AML-193 (cell line): ENCODE results near the gene ITGBL1.

Experiments
- DNase-seq, 2 experiments: peaks; one replicate each; lab custom pipeline; 2025; lab: John Stamatoyannopoulos, UW

The ITGBL1 gene

DNA sequence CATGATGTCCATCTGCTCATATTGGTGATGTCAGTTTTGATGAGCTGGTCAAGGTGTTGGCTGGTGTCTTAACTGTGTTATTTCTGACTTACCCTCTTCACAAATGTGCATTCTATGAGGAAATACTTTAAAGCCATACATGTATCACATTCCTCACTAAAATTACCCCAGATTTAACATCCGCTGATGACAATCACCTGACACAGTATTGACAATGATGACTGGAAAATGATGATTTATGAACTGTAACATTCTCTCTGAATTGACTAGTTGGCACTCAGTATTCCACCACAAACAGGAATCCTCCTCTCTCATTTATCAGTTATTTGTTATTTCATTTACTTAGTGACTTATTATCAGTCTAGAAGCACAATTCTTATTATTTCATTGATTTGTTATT is 117.3 kb downstream of the ITGBL1 start:
- no peak for DNase-seq

DNA sequence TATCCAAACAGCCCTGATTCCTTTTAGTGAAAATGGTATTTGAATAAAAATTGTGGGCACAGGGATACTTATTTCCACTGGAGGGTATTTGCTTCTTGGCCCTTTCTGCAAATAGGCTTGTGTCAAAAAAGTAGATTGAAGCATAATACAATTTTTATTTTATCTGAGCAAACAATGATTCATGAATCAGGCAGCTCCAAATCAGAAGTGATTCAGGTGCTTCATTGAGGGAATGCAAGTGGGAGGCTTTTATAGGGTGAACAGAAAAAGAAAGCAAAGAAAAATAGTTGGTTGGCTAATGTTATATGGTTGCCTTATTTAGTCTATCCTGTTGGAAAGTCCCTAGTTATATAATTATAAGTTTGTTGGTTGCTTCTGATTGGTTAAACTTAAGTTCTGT is 117.9 kb downstream of the ITGBL1 start:
- no peak for DNase-seq

DNA sequence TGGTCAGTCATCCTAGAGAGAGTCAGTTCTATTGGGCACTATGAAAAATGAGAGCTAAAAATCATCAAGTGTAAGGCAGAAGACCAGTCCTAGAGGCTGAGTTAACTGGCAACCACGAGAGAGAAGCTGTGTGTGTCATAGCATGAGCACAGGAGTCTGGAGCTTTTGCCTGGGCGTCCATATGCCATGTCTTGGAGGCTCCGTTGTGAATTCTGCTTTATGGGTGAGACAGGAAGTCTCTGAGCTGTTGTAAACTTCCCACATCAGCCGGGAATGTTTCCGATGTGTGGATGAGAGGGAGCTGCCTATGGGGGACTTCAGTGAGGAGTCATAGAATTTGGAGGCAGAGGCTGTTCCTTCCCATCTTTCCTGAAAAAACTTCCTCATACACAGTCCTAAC is 120.0 kb downstream of the ITGBL1 start:
- DNase-seq: no peak

DNA sequence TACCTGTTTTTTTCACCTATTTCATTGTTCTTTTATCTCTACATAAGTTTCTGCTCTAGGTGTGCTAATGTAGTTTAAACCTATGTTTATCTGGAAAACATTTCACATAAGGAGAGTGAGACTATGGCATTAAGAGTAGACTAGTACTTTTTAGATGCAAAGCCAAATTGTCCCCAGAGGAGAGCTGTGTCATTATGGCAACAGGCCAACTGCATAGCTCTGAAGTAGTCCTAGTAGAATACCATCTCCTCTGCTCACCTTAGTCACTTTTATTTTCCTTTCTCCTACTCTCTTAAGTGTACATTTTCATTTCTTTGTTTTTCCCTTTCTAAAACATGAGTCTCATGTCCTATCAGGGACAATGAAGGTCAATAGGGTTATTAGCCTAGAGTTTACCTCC is 123.1 kb downstream of the ITGBL1 start:
- no peak for DNase-seq

DNA sequence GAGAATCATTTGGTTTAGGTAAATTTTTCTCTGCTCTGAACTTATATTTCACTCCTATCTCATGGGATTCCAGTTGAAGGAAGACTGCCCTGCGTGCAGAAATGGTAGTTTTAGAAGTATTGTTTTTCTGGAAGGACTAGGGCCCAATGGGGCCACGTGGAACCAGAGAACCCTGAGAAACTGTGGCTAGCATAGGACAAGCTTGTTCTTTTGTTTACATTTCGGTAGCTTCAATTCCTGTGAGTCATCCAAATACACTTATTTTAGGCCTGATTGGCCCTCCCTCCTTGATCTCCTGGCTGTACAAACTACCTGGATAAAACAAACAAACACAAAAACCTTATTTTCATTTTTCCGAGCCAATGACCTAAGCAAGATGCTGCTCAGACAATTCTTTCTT is 124.0 kb downstream of the ITGBL1 start:
- no peak for DNase-seq

DNA sequence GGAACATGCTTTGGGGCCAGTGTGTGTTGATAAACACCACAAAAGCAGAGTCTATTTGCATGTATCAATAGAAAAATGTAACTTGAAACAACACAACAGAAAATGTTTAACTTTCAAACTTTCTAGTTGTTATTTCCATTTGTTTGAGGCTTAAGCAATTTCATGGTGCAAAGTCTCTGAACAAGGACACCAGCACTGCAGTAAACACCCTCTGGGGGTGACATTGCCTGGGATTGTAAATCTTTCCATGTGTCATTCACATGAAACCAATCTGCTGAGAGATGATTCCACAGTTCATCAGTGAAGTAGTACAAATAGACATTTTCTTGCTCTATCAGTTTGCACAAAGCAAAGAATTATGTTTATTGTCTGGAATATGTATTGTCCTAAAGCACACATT is 124.5 kb downstream of the ITGBL1 start:
- no peak for DNase-seq

DNA sequence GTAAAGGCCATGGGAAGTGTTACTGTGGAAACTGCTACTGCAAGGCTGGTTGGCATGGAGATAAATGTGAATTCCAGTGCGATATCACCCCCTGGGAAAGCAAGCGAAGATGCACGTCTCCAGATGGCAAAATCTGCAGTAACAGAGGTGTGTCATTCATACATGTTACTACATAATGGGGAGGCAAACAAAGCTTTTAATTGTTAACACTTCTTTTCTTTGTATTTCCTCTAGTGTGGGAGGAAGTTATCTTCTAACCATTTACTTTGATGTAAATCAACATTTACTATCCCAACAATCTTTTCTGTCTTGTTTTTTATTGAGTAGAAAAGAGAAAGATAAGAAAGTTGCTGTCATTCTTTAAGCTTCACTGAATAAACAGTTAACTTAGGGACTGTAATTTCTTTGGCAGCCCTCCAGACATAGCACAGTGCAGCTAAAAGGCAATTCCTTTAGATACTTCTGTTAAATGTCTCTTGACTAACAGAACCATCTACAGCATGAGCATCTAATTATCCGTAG is 126.9 kb downstream of the ITGBL1 start:
- DNase-seq: no peak

DNA sequence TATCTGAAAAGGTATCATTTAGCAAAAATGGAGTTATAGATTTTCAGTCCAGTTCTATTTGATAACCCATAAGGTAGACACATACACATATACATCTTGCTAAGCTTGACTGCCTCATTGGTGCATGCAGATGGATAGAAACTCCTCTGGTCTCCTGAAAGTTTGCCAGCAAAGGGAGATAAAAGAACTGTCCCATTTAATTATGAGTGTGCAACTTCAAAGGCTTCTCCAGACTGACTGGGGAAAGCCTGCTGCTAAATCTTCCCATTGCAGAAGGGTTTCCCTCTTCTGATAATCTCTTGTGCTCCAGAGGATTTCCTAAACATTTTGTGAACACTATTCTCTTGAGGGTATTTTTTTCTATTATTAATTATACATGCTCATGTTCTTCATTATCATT is 131.9 kb downstream of the ITGBL1 start:
- no peak for DNase-seq

DNA sequence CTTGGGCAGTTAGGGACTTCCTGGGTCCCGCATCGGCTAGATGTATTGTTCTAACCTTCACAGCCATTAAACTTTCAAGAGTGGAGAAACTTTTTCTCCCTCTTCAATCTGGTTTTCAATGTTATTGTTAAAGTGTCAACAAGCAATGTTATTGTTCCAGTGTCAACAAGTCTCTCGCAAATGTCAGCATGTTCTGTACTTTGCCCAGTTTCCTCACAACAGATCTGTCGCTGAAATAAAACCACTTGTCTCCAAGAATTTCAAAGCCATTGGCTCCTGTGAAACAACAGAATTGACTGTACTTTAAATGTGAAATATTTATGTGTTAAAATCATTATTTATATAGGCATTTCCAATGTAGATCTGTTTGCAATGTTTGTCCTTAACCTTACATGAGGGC is 138.0 kb downstream of the ITGBL1 start:
- no peak for DNase-seq

DNA sequence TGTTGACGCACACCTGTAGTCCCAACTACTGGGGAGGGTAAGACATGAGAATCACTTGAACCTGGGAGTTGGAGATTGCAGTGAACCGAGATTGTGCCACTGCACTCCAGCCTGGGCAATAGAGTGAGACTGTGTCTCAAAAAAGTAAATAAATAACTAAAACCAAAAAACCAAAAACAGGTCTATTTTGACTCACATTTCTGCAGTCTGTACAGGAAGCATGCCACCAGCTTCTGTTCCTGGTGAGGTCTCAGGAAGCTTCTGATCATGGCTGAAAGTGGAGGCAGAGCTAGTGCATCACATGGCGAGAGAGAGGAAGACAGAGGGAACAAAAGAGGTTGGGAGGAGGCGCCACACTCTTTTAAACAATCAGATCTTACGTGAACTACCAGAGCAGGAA is 142.5 kb downstream of the ITGBL1 start:
- DNase-seq: no peak

DNA sequence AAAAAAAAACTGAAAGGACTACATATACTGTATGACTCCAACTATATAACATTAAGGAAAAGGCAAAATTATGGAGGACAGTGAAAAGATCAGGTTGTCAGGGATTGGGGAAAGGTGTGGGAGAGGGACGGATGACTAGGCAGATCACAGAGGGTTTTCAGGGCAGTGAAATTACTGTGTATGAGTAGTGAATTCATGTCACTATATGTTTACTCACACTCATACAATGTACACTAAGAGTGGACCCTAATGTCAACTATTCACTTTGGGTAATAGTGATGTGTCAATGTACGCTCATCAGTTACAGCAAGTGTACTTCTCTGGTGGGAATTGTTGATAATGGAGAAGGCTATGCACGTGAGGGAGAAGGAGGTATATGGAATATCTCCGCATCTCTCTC is 144.3 kb downstream of the ITGBL1 start:
- DNase-seq: no peak

DNA sequence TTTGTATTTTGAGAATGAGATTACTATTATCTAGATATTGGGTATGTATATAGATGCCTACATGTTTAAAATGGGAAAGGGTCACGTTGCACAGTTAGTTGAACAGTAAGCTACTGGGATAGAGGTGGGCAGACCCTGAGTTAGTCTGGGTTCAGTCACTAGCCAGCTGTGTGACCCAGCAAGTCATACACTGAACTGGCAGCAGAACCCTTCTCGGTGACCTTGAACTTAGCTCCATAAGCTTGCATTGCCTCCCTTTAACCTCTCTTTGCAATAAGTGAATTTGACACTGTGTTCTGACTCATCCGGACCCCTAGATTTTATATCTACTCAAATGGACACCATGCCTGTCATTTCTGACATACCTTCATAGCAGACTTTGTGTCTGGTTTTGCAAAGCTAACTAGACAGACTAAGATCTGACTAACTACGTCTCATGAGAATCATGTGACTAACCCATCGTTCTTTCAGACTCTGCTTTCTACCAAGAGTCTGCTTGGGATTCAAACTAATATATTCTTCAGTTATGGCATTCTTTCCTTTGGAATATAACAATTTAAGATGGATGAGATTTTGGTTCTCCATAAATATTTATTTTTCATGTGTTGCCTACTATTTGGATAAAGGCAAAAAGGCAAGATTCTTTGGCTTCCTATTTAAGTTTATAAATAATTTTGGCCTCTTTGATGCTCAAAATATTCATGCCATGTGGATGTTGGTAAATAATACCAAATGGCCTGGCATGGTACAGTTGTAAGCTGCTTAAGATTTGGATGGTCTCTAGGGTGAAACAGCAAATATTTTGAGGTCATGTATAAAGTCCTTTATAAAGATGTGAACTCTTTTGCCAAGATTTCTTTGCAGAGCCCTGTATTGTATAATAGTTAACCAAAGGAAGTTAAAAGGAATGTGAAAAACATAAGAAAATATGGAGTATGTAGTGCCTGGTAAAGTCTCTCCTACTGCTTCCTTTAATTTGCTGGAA is 159.3 kb downstream of the ITGBL1 start:
- no peak for DNase-seq

DNA sequence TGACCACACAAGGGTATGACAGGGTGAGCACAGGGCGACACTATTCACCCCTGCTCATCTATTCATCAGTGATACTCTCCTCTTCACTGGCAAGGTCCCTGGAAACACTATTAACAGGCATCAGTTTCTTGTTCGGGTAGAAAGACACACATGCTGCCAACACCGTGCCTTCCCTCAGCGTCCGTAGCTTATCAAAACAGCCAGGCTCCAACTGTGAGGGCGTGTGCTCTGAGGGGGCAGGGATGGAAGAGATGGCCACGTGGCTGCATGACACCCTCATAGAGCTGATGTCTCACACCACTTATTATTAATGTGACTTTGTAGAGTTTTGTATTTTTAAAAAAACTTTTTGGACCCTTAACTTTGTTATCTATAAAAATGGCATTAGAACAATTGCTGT is 160.3 kb downstream of the ITGBL1 start:
- no peak for DNase-seq

DNA sequence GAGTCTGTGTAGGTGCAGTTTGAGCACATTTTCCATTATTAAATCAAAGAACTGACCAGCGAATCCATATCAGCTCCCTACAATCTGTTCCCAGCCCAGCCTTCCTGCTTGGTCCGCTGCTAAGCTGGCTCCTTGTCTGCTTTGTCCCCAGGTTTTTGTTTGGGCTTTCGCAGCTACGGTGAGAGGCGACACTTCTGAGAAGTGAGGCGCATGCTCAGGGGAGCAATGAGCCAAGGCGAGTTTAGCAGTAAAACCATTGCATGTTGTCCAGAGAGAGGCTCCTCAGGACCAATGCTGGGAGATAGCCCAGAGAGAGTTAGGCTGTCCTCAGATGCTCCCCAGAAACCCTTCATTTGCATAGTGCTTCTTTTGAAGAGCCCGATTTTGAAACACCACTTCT is 162.0 kb downstream of the ITGBL1 start:
- no peak for DNase-seq

DNA sequence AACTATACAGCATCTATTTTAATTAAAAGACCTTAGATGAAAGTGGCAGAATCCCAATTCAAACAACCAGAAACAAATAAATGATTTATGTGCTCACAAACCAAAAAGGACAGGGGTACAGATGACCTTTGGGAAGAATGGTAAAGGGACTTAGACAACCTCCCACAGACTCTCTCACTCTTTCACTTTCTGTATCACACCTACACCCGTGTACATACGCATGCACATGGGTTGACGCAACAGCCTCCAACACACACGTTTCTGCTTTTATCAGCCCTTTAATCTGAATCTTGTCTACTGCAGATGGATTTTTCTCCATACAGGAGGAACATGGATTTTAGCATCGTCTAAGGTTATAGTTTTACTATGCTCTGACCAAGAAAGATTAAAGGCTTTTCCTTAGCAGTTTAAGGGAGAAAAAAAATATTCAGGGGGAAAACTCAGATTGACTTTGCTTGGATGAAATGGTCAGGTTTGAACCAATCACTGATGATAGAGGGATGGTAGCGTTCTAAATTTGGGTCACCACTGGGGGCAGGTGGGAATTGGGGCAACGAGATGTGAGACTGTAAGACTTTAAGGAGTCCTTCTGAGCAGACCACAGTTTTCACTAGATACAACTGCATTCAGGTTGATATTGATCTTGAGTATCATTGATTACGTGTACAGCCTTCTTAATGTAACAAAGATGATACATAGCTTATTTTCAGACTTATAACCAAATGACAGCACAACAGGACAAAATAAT is 166.1 kb downstream of the ITGBL1 start:
- no peak for DNase-seq

DNA sequence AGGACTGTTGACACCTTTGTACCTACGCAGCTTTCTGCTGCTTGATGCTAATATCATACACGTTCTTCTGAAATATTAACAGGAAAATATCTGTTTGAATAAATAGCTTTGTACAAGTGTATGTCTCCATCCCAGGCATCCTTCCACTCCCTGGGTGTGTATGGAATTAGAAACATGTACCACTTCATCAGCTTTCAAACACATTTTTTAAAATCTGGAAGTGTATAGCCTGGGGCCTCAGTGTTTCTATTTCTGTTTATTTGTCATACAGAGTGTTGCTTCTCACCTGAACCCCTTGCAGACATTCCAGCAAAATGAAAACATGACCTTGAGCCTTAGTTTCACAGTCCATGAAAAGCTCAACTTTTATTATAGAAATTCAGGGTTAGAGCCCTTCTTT is 168.6 kb downstream of the ITGBL1 start:
- DNase-seq: no peak

DNA sequence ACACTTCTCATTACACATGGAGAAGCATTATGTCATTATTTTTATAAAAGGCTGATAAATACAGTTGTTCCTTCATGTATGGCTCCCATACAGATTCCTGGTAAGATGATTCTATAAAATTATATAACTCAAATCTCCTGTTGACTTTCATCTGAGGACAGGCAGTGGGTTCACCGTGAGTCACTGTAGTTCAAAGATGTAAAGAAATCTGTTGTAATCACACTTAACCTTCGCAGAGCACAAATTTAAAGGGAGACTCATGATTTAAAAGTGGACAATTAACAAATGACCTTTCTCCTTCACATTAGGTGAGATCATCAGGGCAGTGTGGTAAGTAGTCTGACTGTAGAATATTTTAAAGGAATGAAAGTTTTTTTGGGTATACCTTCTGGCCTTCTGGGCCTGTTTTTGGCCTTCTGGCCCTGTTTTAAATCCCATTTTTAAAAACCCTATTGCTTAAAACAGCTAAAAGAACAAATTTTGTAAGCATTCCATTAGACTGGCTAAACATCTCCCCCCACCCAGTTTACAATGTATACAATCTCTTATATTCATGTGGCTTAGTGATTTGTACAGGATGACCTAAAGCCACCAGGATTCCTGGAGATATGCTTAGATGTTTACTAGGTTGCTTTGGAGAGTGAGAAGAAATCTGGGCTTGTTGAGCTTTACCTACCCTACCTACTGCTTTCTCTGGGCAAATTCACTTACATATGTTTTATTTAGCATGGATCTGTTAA is 171.2 kb downstream of the ITGBL1 start:
- no peak for DNase-seq

DNA sequence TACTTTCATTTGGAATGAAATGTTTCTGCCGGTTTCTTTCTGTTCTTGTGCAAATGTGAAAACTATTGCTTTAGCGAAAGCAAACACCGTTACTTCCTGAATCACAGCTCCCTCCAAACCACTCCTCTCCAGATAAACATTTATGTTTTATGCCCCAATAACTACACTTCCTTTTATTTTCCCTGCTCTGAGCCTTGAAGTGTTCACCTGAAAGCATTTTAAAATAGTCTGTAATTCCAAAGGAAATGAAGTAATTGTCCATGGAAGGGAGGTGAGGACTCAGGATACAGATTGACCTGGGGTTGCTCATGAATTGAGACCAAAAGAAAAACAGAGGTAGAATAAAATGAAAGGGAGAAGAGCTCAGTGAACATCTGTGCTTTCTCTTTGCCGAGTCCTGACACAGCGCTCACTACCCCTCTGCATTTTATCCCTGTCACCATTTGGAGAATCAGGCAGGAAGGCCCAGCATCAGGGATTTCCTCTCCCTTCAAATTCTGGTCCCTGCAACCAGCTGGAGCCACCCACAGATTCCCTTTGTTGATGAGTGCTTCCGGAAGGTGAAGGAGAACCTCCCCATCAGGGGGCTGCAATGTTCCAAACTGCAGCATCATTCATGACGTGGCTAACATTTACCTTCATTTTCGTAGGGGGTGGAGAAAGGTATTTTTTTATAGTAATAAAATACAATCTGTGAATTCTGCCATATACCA is 171.9 kb downstream of the ITGBL1 start:
- peak; percentile 6 to 19 for DNase-seq

DNA sequence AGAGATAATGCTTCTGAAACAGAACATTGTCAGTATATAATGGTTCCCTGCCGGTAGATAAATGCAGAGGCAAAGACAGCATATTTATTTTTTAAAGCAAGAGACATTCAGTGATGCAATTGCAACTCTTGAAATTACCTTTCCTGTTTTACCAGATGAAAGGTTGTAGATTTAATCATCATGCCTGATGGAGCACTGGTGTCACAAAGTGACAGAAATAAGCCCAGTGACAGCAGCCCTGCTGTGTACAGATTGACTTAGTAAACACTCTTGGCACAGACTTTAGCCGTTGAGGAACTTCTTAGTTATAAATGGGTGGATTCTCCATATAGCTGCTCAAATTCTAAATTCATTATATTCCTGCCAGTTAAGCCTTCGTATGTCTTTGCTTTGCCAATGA is 172.5 kb downstream of the ITGBL1 start:
- no peak for DNase-seq

DNA sequence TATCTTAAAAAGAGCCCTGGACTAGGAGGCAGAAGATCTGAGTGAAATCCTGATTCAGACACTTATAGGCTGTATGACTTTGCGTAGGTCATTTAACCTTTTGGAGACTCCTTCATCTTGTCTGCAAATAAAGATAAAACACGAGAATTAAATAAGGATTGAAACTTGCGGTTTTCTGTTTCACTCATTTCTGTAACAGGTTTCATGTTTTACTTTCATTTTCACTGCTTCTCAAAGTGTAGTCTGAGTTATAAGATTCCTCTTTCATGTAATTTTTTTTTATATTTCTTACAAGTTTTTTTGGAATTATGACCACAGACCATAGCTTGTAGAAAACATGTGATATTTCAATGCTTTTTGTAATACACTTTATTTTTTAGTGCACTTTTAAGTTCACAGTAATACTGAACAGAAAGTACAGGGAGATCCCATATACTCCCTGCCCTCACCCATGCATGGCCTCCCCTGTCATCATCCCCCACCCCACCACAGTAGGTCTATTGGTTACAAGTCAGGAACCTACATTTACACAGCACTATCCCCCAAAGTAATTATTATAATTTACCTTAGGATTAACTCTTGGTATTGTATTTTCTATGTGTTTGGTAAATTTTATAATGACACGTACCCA is 174.6 kb downstream of the ITGBL1 start:
- DNase-seq: peak; percentile 29 to 51

DNA sequence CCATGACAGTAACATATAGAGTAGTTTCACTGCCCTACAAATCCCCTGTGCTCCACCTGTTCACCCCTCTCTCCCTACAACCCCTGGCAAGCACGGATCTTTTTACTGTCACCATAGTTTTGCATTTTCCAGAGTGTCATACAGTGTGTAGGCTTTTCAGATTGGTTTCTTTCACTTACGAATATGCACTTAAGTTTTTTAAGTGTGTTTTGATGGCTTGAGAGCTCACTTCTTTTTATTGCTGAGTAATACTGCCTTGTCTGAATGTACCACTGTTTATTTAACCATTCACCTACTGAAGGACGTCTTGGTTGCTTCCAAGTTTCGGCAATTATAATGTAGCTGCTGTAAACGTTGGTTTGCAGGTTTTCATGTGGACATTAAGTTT is 175.1 kb downstream of the ITGBL1 start:
- DNase-seq: no peak
